Left hindlimb (tissue), 1 donor: ENCODE results near the gene TRIP4.
"Not testable (repeated sequence)": the region's sequence is repeated elsewhere in the genome, so short reads cannot be mapped to it uniquely, and the experiment has no call there.

ENCODE experiments used
- DNase-seq: peaks from one replicate; pipeline ENCODE4 v3.0.0-alpha.2; 2018

Gene TRIP4

DNA sequence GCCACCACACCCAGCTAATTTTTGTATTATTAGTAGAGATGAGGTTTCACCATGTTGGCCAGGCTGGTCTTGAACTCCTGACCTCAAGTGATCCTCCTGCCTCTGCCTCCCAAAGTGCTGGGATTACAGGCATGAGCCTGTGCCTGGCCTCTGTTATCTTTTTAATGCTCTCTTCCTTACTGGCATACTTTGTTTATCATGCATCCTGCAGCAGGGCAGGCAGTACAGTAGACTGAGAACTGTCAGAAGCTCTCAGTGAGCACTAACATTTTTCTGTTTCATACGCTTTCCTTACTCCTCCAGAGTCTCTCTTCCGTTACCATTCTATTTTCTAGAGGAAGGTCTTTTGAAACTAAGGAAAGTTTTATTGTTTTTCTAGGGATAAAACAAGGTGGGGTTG lies 108.3 kb downstream of the TRIP4 start:
- not testable (repeated sequence) for DNase-seq

DNA sequence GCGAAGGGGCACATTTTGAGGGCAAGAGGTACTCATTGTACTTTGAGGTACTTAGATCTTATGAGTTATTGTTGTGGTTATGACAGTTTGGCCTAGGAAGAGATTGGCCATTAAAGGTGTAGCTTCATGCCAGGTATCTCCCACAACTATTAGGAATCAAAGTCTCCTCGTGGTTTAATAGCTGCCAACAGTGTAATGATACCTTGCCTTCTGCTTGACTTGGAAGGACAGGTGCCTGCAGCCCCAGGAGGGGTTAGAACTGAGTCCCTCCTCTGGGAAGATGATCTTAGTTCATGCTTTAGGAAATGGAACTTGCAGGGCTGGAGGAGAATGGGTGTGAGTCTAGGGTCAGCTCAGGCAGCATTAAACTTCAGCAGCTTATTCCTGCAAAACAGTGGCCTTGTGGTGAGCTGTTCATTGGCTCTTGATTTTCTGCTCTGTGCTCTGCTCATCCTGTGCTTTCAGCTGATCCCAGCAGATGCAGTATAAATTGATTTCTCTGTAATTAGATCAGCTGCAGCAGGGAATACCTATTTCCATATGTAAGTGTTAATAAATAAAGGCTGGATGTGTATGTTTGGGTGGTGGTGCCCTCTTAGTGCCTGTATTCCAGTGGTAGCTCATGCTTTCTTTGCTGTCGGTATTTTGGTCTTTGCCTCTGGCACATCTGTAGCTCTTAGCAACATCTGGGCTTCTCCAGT lies 113.2 kb downstream of the TRIP4 start:
- no peak for DNase-seq

DNA sequence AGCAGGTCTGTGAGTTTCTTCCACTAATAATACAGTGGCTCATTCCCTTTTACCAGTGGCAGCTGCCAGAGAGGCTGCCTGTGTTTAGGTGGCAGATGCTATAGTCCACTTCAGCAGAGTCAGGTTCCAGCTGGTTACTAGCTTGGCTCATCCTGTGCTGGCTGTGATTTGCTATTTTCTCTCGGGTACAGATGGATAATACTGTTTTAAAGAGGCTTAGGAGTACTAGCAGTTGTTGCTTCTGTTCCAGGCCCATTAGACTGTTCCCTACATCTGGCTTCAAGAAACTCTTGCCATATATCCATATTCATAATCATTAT lies 113.7 kb downstream of the TRIP4 start:
- DNase-seq = no peak

DNA sequence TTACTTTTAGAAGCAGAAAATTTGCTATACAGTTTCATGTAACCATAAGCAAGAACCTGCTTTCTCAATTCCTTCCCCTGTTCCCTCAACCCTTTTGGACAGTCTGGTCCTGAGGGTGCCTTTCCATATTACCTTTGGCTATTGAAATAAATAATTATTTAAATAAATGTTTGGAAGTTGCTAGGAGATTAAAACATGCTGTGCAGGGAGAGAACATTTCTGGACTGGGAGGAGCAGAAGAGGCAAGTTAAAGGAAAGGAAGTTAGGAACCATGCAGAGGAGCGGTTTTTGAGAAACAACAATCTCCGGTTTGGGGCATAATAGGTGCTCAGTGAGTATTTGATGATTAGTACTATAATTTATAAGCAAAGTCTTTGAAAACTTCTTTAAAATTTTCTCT lies 114.5 kb downstream of the TRIP4 start:
- DNase-seq = no peak

DNA sequence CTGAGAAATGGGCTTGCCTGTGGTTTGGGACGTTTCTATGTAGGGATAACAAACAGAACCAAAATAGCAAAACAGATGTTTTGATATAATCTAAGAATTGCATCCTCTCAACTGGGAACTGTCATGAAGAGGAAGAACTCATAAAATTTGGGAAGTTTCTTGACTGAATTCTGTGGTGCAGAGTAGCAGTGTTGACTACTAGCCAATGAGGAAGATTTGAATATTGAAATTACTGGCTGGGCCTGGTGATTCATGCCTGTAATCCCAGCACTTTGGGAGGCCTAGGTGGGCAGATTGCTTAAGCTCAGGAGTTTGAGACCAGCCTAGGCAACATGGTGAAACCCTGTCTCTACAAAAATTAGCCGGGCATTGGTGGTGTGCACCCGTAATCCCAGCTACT lies 114.9 kb downstream of the TRIP4 start:
- DNase-seq = no peak

DNA sequence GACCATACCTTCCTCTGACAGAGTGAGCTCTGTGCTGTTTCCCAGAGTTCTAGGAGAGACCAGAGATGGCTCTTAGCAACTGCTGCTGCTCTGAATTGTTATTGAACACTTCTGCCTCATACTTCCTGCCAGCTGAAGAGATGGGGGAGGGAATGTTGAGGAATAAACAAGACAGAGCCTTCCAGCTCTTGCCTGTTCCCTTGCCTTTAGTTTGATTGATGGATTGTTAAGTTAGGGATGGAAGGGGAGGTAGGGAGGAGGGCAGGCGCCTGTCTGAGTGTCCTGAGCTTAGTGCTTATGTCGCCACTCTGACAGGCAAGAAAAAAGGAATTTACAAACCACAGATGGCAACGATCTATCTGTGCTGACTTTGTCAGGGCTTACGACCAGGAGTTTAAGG lies 115.6 kb downstream of the TRIP4 start:
- no peak for DNase-seq

DNA sequence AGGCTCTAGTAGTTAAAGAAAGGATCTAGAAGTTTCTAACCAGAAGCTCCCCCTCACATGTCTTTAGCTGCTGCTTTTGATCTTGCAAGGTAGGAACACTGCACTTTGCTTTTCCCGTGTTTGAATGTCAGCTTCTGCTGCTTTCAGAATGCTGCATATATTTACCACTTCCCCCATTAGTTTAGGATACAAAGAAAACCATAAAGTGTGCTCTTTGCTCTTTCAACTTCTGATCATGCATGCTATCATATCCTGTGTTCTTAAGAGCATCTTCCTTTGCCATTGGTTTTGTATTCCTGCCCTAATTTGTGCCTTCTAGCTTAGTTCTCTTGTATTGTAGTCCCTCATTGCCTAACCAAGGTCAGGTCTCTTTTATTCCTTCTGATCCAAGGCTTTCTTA lies 116.0 kb downstream of the TRIP4 start:
- DNase-seq = no peak
